ENCODE measurements around the gene PAK5.

Gene PAK5

GRCh38 chr20:9838378-9839295 is at the start of gene PAK5:
Gene PAK5, minus strand, starts transcription at chr20:9839076. Its CDS starts 194,748 bp downstream, at chr20:9644328.
- no peak for DNase-seq (ENCODE audit: low read depth)

GRCh38 chr20:9887706-9888105 is 48.8 kb upstream of the PAK5 start:
- DNase-seq (ENCODE audit: low read depth) = no peak

- no peak for DNase-seq (ENCODE audit: low read depth)
Measured at GRCh38 chr20:9886227-9886626, 47.4 kb upstream of the PAK5 start.

- no peak for DNase-seq (ENCODE audit: low read depth)
Measured at GRCh38 chr20:9884666-9885065, 45.8 kb upstream of the PAK5 start.

GRCh38 chr20:9884061-9884460 is 45.2 kb upstream of the PAK5 start:
- no peak for DNase-seq (ENCODE audit: low read depth)

- no peak for DNase-seq (ENCODE audit: low read depth)
Measured at GRCh38 chr20:9877932-9878495, 39.1 kb upstream of the PAK5 start.

GRCh38 chr20:9867196-9867980 is 28.5 kb upstream of the PAK5 start:
- no peak for DNase-seq (ENCODE audit: low read depth)

- DNase-seq (ENCODE audit: low read depth) = no peak
Measured at GRCh38 chr20:9852566-9852965, 13.7 kb upstream of the PAK5 start.

GRCh38 chr20:9839626-9840025 is 750 bp upstream of the PAK5 start:
- no peak for DNase-seq (ENCODE audit: low read depth)

GRCh38 chr20:9838035-9838377 is 870 bp downstream of the PAK5 start:
- no peak for DNase-seq (ENCODE audit: low read depth)

- DNase-seq (ENCODE audit: low read depth) = no peak
Measured at GRCh38 chr20:9837634-9838033, 1.2 kb downstream of the PAK5 start.

GRCh38 chr20:9835302-9835701 is 3.6 kb downstream of the PAK5 start:
- no peak for DNase-seq (ENCODE audit: low read depth)

GRCh38 chr20:9831032-9831431 is 7.8 kb downstream of the PAK5 start:
- no peak for DNase-seq (ENCODE audit: low read depth)

GRCh38 chr20:9829835-9830234 is 9.0 kb downstream of the PAK5 start:
- no peak for DNase-seq (ENCODE audit: low read depth)

GRCh38 chr20:9817654-9818053 is 21.2 kb downstream of the PAK5 start:
- no peak for DNase-seq (ENCODE audit: low read depth)

- no peak for DNase-seq (ENCODE audit: low read depth)
Measured at GRCh38 chr20:9815632-9816031, 23.2 kb downstream of the PAK5 start.

- no peak for DNase-seq (ENCODE audit: low read depth)
Measured at GRCh38 chr20:9810738-9811137, 28.1 kb downstream of the PAK5 start.

GRCh38 chr20:9809271-9809670 is 29.6 kb downstream of the PAK5 start:
- no peak for DNase-seq (ENCODE audit: low read depth)

GRCh38 chr20:9808166-9808565 is 30.7 kb downstream of the PAK5 start:
- no peak for DNase-seq (ENCODE audit: low read depth)

GRCh38 chr20:9807136-9807535 is 31.7 kb downstream of the PAK5 start:
- DNase-seq (ENCODE audit: low read depth) = no peak

GRCh38 chr20:9800421-9800820 is 38.5 kb downstream of the PAK5 start:
- no peak for DNase-seq (ENCODE audit: low read depth)

- DNase-seq (ENCODE audit: low read depth) = no peak
Measured at GRCh38 chr20:9794831-9795230, 44.0 kb downstream of the PAK5 start.

GRCh38 chr20:9792674-9793073 is 46.2 kb downstream of the PAK5 start:
- DNase-seq (ENCODE audit: low read depth) = no peak
